Measurements from ENCODE around the gene KCNE5.
"Not testable (repeated sequence)": the region's sequence is repeated elsewhere in the genome, so short reads cannot be mapped to it uniquely, and the experiment has no call there.

Gene KCNE5

DNA sequence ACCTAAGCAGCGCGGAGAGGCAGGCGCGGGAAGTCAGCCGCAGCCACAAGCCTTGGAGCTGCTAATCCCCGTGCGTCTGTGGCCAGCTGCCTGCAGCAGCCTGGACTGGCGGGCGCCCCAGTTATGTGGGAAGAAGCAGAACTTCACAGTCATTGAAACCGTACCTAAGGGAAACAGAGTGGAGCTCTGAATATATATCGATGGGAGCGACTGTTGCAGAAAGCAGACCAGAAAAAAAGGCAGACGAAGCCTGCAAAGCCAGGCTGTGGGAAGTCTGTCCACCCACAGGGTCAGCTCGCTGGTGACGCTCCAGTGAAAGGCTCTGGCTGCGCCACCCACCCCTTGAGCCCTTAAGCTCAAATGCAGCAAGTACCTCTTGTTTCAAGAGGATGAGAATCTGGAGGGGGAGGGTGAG, 24.7 kb downstream of the KCNE5 start:
- TF ChIP-seq, protein P1, sequence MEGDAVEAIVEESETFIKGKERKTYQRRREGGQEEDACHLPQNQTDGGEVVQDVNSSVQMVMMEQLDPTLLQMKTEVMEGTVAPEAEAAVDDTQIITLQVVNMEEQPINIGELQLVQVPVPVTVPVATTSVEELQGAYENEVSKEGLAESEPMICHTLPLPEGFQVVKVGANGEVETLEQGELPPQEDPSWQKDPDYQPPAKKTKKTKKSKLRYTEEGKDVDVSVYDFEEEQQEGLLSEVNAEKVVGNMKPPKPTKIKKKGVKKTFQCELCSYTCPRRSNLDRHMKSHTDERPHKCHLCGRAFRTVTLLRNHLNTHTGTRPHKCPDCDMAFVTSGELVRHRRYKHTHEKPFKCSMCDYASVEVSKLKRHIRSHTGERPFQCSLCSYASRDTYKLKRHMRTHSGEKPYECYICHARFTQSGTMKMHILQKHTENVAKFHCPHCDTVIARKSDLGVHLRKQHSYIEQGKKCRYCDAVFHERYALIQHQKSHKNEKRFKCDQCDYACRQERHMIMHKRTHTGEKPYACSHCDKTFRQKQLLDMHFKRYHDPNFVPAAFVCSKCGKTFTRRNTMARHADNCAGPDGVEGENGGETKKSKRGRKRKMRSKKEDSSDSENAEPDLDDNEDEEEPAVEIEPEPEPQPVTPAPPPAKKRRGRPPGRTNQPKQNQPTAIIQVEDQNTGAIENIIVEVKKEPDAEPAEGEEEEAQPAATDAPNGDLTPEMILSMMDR (IDR thresholded peaks at IDR 0.05; ENCODE audit: low read depth, low read length): no peak
- no peak for DNase-seq (ENCODE audit: extremely low read depth, low read depth)

DNA sequence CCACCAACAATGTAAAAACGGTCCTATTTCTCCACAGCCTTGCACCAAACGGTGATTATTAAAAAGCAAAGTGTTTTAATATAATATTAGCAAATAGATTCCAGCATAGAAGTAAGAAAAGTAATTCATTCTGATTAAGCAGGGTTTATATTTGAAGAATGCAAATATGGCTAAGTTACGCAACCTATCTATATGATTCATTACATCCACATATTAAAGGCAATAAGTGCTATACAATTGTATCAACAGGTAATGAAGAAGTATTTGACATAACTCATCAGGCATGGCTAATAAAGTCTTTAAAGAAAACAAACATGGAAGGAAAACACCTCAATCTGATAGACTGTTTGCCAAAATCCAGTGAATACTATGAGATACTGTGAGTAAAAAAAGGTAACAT, 29.0 kb downstream of the KCNE5 start:
- no peak for DNase-seq (ENCODE audit: extremely low read depth, low read depth)
- TF ChIP-seq, protein P1 (IDR thresholded peaks at IDR 0.05; ENCODE audit: low read depth, low read length): no peak

DNA sequence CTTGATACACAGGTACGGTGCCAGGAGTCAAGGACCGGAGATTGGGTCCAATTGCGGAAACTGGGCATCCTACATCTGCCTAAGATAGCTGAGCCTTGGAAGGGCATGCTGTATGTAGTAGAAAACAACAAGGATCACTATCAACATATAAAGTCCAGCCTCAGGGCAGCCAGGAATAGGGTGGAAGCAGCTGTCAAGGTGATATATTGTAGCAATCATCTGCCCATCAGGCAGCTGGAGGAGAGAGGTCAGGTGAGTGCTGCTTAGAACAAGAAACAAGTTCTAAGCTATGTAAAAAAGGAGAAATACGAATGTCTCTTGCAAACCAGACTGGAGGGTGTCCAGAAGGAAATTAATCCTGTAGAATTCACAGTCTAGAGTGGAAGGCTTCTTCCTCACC, 34.8 kb downstream of the KCNE5 start:
- TF ChIP-seq, protein P1 (IDR thresholded peaks at IDR 0.05; ENCODE audit: low read depth, low read length): no peak
- DNase-seq (ENCODE audit: extremely low read depth, low read depth): no peak

DNA sequence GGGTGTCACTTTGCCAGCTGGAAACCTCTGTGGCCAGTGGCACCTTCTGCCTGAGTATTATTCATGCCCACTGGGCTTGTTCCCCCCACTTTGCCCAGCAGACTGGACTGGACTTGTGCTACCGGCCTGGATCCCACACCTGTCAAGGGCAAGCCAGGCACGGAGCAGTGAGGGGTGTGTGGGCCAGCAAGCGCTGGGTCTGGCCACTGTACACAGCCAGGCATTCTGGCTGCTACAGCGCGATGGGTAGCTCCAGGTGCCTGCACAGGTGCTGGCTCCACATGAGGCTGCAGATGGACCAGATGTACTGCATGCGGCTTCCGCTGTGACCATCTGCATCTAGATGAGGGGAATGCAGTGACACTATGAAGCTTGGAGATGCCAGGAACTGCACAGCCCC, 39.5 kb downstream of the KCNE5 start:
- TF ChIP-seq, protein P1 (IDR thresholded peaks at IDR 0.05; ENCODE audit: low read depth, low read length): no peak
- DNase-seq (ENCODE audit: extremely low read depth, low read depth): no peak

DNA sequence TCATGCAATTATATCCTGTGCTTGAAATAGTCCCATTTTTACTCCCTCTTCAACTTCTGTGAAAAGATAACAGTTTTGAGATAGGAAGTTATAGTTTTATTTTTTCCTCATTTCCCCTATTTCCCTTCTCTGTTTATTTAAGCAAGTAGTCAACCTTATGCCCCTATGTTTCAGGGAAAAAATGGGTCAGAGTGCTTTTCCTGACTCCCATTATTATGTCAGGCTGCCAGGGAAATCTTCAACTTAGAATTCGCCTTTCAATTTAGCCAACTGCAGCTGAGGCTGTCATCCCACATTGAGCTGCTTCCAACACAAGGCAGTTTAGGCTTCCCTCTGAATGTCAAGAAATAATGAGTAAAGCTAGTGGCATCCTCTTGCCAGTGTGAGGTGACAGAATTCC, 46.1 kb downstream of the KCNE5 start:
- TF ChIP-seq, protein P1 (IDR thresholded peaks at IDR 0.05; ENCODE audit: low read depth, low read length): no peak

DNA sequence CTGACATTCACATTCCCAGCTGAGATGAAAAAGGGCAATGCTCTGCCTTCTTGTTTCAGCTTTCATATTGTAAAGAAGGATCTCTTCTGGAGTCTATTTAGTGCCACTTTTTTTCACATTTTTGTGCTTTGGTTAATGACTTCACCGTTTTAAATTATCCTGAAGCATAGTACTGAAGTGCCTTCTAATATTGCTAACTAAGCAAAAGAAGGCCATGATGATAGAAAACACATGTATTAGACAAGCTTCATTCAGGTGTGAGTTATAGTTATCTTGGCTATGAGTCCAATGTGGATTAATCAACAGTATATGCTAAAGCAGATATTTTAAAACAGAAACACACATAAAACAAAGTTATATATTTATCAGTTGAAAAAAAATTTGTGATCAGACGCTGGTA, 47.9 kb downstream of the KCNE5 start:
- DNase-seq (ENCODE audit: extremely low read depth, low read depth): no peak
- TF ChIP-seq, protein P1 (IDR thresholded peaks at IDR 0.05; ENCODE audit: low read depth, low read length): no peak

More for the DNA sequence above, 46.1 kb downstream of the KCNE5 start:
- DNase-seq (ENCODE audit: extremely low read depth, low read depth): no peak

DNA sequence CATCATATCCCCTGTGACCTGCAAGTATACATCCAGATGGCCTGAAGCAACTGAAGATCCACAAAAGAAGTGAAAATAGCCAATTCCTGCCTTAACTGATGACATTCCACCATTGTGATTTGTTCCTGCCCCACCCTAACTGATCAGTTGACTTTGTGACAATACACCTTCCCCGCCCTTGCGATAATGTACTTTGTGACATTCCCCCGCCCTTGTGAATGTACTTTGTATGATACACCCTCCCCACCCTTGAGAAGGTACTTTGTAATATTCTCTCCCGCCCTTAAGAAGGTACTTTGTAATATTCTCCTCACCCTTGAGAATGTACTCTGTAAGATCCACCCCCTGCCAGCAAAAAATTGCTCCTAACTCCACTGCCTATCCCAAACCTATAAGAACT, 48.9 kb downstream of the KCNE5 start:
- DNase-seq (ENCODE audit: extremely low read depth, low read depth): not testable (repeated sequence)
